SK-N-SH treated with all-trans-retinoic acid at 6 μM for 48 hours (cell line): ENCODE results near the gene LINS1.

Experiments used
- ATAC-seq: fragments of 200-7000 bp; cut with Tn5 transposase; 3 replicates; pipeline ENCODE4 v1.9.1; 2020; ENCODE audit warnings: mild to moderate bottlenecking, moderate library complexity
- ARNTL ChIP-seq: fragments of 450-650 bp; formaldehyde crosslinking; IDR thresholded peaks from 2 replicates; pipeline ENCODE4 v1.5.0; 2020; ENCODE audit warnings: low read depth, mild to moderate bottlenecking, moderate library complexity, borderline replicate concordance
- BACH2 ChIP-seq: fragments of 250-450 bp; sonication (Bioruptor Pico); IDR thresholded peaks from 2 replicates; pipeline ENCODE4 v1.9.0; 2021; ENCODE audit warnings: mild to moderate bottlenecking, borderline replicate concordance
- ESRRG ChIP-seq: fragments of 250-450 bp; sonication (Bioruptor Pico); IDR thresholded peaks from 2 replicates; pipeline ENCODE4 v1.6.1; 2021; ENCODE audit warnings: mild to moderate bottlenecking
- ISL1 ChIP-seq: fragments of 250-450 bp; sonication (Bioruptor Pico); IDR thresholded peaks from 2 replicates; pipeline ENCODE4 v2.1.2; 2022; ENCODE audit warnings: mild to moderate bottlenecking, moderate library complexity
- PPARA ChIP-seq: fragments of 250-450 bp; sonication (Bioruptor Pico); IDR thresholded peaks from 2 replicates; pipeline ENCODE4 v1.5.0; 2020; ENCODE audit warnings: mild to moderate bottlenecking, borderline replicate concordance
- RARB ChIP-seq: fragments of 250-450 bp; sonication (Bioruptor Pico); IDR thresholded peaks from 2 replicates; pipeline ENCODE4 v1.8.0; 2021; ENCODE audit warnings: mild to moderate bottlenecking, moderate library complexity
- SNAI2 ChIP-seq: fragments of 250-450 bp; sonication (Bioruptor Pico); IDR thresholded peaks from 2 replicates; pipeline ENCODE4 v1.5.0; 2020; ENCODE audit warnings: mild to moderate bottlenecking, moderate library complexity
- TOX ChIP-seq: fragments of 250-450 bp; sonication (Bioruptor Pico); IDR thresholded peaks from 2 replicates; pipeline ENCODE4 v1.8.0; 2021; ENCODE audit warnings: mild to moderate bottlenecking, moderate library complexity, borderline replicate concordance
- ZC3H10 ChIP-seq: fragments of 250-450 bp; sonication (Bioruptor Pico); IDR thresholded peaks from 2 replicates; pipeline ENCODE4 v1.5.1; 2021; ENCODE audit warnings: mild to moderate bottlenecking, moderate library complexity
- ZFP3 ChIP-seq: fragments of 250-450 bp; sonication (Bioruptor Pico); IDR thresholded peaks from 2 replicates; pipeline ENCODE4 v1.5.0; 2020; ENCODE audit warnings: mild to moderate bottlenecking, moderate library complexity
- ZNF565 ChIP-seq: fragments of 450-650 bp; formaldehyde crosslinking; conservative IDR thresholded peaks from 2 replicates; pipeline ENCODE4 v1.5.0; 2020; ENCODE audit warnings: low read depth, mild to moderate bottlenecking, moderate library complexity
- ZNF70 ChIP-seq: fragments of 450-650 bp; formaldehyde crosslinking; IDR thresholded peaks from 2 replicates; pipeline ENCODE4 v1.5.0; 2020; ENCODE audit warnings: mild to moderate bottlenecking, moderate library complexity
- ZNF8 ChIP-seq: fragments of 450-650 bp; formaldehyde crosslinking; IDR thresholded peaks from 2 replicates; pipeline ENCODE4 v1.5.0; 2020; ENCODE audit warnings: mild to moderate bottlenecking, moderate library complexity
- TF ChIP-seq, protein P1 (sequence below): fragments of 250-450 bp; sonication (Bioruptor Pico); IDR thresholded peaks from 2 replicates; pipeline ENCODE4 v1.5.1; 2021; ENCODE audit warnings: mild to moderate bottlenecking, moderate library complexity
- TF ChIP-seq, protein P2 (sequence below): fragments of 250-450 bp; sonication (Bioruptor Pico); IDR thresholded peaks from 2 replicates; pipeline ENCODE4 v1.8.0; 2021; ENCODE audit warnings: low read depth, mild to moderate bottlenecking, moderate library complexity, borderline replicate concordance
- TF ChIP-seq, protein P3 (sequence below): fragments of 250-450 bp; sonication (Bioruptor Pico); IDR thresholded peaks from 2 replicates; pipeline ENCODE4 v1.8.0; 2020; ENCODE audit warnings: mild to moderate bottlenecking, moderate library complexity, borderline replicate concordance
- TF ChIP-seq, protein P4 (sequence below): fragments of 250-450 bp; sonication (Bioruptor Pico); IDR thresholded peaks from 2 replicates; pipeline ENCODE4 v1.5.1; 2020; ENCODE audit warnings: low read depth, mild to moderate bottlenecking, moderate library complexity

Gene LINS1

DNA sequence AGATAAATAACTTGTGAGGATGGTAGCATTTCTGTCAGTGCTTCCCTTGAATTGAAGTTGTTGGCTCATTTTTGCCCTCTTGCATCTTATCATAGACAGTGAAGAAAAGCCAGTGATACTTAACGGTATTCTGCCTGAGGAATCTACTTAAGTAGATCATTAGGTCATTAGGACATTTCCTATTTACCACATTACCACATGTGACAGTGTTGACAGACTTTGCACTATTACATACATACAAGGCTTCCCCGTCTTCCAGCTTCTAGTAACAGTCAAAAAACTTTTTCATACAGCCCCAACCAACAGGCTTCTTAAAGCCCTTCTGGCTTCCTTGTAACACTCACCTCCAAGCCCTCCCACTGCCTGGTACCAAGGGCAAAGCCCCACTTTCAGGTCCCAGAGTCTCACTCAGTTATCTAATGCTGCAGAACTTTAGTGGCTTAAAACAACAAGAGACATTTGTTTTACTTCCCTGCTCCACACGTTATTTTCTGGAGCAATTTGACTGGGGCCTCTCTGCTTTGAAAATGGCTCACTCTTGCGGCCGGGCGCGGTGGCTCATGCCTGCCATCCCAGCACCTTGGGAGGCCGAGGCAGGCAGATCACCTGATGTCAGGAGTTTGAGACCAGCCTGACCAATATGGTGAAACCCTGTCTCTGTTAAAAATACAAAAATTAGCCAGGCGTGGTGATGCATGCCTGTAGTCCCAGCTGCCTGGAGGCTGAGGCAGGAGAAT lies 40.4 kb upstream of the LINS1 start:
- ATAC-seq: no peak
- TF ChIP-seq, protein P1, sequence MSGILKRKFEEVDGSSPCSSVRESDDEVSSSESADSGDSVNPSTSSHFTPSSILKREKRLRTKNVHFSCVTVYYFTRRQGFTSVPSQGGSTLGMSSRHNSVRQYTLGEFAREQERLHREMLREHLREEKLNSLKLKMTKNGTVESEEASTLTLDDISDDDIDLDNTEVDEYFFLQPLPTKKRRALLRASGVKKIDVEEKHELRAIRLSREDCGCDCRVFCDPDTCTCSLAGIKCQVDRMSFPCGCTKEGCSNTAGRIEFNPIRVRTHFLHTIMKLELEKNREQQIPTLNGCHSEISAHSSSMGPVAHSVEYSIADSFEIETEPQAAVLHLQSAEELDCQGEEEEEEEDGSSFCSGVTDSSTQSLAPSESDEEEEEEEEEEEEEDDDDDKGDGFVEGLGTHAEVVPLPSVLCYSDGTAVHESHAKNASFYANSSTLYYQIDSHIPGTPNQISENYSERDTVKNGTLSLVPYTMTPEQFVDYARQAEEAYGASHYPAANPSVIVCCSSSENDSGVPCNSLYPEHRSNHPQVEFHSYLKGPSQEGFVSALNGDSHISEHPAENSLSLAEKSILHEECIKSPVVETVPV (CRISPR knock-in tag): no peak
- TF ChIP-seq ZNF8: no peak
- no peak for TF ChIP-seq ZNF70 (CRISPR knock-in tag)
- TF ChIP-seq, protein P2, sequence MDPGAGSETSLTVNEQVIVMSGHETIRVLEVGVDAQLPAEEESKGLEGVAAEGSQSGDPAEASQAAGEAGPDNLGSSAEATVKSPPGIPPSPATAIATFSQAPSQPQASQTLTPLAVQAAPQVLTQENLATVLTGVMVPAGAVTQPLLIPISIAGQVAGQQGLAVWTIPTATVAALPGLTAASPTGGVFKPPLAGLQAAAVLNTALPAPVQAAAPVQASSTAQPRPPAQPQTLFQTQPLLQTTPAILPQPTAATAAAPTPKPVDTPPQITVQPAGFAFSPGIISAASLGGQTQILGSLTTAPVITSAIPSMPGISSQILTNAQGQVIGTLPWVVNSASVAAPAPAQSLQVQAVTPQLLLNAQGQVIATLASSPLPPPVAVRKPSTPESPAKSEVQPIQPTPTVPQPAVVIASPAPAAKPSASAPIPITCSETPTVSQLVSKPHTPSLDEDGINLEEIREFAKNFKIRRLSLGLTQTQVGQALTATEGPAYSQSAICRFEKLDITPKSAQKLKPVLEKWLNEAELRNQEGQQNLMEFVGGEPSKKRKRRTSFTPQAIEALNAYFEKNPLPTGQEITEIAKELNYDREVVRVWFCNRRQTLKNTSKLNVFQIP: no peak
- TF ChIP-seq PPARA (CRISPR knock-in tag): no peak
- TF ChIP-seq, protein P3, sequence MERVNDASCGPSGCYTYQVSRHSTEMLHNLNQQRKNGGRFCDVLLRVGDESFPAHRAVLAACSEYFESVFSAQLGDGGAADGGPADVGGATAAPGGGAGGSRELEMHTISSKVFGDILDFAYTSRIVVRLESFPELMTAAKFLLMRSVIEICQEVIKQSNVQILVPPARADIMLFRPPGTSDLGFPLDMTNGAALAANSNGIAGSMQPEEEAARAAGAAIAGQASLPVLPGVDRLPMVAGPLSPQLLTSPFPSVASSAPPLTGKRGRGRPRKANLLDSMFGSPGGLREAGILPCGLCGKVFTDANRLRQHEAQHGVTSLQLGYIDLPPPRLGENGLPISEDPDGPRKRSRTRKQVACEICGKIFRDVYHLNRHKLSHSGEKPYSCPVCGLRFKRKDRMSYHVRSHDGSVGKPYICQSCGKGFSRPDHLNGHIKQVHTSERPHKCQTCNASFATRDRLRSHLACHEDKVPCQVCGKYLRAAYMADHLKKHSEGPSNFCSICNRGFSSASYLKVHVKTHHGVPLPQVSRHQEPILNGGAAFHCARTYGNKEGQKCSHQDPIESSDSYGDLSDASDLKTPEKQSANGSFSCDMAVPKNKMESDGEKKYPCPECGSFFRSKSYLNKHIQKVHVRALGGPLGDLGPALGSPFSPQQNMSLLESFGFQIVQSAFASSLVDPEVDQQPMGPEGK (CRISPR knock-in tag): no peak
- no peak for TF ChIP-seq ARNTL (CRISPR knock-in tag)
- no peak for TF ChIP-seq TOX
- no peak for TF ChIP-seq ZC3H10 (CRISPR knock-in tag)
- no peak for TF ChIP-seq BACH2 (CRISPR knock-in tag)

DNA sequence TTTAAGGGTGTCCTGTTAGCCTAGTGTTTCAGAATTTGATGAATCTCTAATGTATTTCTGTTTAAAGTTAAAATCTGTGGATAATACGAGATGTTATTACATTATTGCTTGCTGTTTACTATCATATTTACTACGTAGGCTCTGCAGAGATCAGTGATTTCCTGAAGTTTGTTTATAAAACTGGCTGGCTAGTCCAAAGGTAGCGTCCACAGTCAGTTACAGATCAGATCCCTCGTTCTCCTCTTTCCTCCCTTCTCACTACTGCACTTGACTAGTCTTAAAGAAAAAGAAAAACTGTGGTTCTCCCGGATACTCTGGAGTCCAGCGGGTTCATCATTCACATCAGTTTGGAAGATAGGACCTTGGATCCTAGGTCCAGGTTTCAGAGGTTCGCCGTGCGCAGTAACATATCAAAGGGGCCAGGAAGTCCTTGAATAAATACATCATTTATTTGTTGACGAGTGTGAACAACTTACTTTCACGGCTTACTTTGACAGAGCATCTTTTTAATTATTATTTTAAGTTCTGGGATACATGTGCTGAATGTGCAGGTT lies 36.3 kb upstream of the LINS1 start:
- TF ChIP-seq SNAI2: no peak
- TF ChIP-seq ZNF565: no peak
- TF ChIP-seq BACH2 (CRISPR knock-in tag): no peak
- TF ChIP-seq ZNF70 (CRISPR knock-in tag): no peak
- TF ChIP-seq PPARA (CRISPR knock-in tag): no peak
- no peak for TF ChIP-seq RARB (CRISPR knock-in tag)
- TF ChIP-seq, protein P4, sequence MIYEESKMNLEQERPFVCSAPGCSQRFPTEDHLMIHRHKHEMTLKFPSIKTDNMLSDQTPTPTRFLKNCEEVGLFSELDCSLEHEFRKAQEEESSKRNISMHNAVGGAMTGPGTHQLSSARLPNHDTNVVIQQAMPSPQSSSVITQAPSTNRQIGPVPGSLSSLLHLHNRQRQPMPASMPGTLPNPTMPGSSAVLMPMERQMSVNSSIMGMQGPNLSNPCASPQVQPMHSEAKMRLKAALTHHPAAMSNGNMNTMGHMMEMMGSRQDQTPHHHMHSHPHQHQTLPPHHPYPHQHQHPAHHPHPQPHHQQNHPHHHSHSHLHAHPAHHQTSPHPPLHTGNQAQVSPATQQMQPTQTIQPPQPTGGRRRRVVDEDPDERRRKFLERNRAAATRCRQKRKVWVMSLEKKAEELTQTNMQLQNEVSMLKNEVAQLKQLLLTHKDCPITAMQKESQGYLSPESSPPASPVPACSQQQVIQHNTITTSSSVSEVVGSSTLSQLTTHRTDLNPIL: no peak
- ATAC-seq: no peak

DNA sequence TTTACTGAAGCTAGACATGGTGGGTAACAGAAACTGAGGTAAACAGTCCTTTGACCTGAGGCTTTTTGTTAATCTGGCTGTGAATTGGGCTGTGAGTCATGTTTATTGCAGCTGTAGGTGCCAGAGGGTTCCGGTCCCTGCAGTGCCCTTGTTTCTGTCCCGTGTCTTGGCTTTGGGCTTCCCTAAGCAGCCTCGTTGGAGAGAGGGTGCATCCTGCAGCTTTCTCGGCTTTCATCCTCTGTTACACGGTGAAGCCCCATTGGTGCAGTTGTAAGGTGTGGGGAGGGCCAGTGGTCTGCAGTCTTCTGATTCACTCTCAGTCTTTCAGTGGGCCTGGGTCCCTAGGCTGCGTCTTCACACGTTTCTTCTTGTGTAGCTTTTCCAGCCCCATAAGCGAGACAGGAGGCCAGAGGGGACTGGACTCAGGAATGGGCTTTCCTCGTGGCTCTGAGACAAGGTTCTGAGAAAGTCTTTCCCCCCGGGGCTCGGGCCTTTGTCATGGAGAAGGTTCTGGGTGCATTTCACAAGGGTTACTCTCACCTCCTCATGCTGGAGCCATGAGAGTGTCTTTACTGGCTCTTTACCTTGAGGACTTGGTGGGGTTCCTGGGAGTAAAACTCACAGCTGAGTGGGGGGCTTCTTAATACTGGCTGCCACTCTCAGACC lies 33.6 kb upstream of the LINS1 start:
- TF ChIP-seq SNAI2 (no peak), ISL1 (CRISPR knock-in tag) (no peak), ZC3H10 (CRISPR knock-in tag) (no peak), ZNF565 (no peak), ESRRG (CRISPR knock-in tag) (no peak), ZFP3 (CRISPR knock-in tag) (no peak)
- TF ChIP-seq, protein P3 (CRISPR knock-in tag): no peak
- TF ChIP-seq, protein P2: no peak
- TF ChIP-seq, protein P4: no peak
- TF ChIP-seq, protein P1 (CRISPR knock-in tag): no peak
- ATAC-seq: no peak
